GM12872 (cell line): ENCODE results near the gene ANKRD13D.

Experiments used
- CTCF ChIP-seq: IDR thresholded peaks from 3 replicates; pipeline ENCODE4 v1.5.1; 2011; ENCODE audit warnings: low read depth, mild to moderate bottlenecking, low read length, moderate library complexity; ENCODE audit not compliant: insufficient read depth

Gene ANKRD13D

DNA sequence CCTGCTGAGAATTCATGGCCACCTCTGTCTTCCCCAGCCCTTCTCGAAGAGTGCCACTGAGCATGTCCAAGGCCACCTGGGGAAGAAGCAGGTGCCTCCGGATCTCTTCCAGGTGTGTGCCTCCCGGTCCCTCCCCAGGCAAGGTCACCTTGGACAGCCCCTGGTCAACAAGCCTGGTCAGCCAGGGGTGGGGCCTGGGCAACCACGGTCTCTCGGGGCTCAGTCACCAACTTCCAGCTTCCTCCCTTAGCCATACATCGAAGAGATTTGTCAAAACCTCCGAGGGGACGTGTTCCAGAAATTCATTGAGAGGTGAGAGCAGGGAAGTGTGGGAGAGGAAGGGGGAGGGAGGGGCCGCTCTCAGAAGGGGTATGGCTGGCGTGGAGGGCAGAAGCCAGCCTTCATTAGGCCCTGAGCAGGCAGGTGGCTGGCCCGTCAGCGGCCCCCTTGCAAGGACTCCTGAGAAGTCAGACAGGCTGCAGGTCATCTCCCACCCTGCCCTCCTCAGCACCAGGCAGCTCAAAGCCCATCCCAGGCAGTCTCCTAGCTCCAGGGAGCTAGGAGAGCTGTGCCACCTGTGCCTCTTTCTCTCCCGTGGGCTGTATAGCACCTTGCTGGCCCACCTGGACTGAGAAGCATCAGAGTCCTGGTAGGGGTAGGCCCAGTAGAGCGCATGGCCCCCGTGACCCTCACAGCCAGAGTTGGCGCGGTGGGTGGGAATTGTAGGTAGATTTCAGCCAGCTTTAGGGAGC is 9.3 kb upstream of the ANKRD13D start:
- TF ChIP-seq CTCF: no peak

DNA sequence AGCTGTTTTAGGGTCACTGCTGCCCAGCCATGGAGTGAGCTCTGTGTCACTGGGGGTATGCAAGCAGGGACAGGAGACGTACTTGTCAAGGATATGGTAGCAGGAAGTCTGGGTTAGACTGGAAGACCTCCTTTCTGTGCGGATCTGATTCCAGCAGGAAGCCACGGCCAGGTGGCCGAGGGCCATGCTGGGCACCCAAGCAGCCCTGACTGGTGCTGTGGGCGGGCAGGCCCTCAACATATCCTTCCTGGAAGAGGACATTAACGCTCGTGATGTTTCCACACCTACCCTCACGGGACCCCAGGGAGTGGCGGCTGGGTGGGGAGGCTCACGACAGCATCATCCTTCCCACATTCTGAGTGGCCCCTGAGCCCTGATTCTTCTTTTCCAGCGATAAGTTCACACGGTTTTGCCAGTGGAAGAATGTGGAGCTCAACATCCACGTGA is 8.7 kb upstream of the ANKRD13D start:
- no peak for TF ChIP-seq CTCF

- TF ChIP-seq CTCF: no peak
Observed at GRCh38 chr11:67280788-67281551, 8.1 kb upstream of the ANKRD13D start.

GRCh38 chr11:67281552-67282150 is 7.5 kb upstream of the ANKRD13D start:
- TF ChIP-seq CTCF: no peak

DNA sequence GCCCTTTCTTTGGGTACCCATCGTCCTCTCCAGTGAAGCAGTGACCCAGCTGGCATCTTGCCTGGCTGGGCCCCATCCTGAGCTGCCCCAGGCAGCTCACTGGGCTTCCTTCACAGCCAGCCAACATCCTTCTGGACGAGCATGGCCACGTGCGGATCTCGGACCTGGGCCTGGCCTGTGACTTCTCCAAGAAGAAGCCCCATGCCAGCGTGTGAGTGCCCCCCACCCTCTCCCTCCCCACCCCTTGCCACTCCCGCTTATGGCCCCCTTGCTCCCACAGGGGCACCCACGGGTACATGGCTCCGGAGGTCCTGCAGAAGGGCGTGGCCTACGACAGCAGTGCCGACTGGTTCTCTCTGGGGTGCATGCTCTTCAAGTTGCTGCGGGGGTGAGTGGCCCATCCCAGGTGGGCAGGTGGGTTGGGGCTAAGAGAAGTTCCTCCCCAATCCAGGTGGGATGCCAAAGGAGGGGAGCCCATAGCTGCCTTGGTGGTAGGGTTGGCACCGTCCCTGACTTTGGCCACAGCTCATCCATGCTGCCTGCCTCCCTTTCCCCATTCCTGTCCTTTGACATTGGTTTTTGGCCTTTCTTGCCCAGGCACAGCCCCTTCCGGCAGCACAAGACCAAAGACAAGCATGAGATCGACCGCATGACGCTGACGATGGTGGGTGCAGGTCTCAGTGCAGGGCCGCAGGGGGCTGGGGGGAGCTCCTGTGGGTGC is 6.8 kb upstream of the ANKRD13D start:
- TF ChIP-seq CTCF: no peak

GRCh38 chr11:67282876-67283371 is 6.2 kb upstream of the ANKRD13D start:
- TF ChIP-seq CTCF: no peak
